ENCODE measurements around the gene ACTMAP.

ACTMAP gene

DNA sequence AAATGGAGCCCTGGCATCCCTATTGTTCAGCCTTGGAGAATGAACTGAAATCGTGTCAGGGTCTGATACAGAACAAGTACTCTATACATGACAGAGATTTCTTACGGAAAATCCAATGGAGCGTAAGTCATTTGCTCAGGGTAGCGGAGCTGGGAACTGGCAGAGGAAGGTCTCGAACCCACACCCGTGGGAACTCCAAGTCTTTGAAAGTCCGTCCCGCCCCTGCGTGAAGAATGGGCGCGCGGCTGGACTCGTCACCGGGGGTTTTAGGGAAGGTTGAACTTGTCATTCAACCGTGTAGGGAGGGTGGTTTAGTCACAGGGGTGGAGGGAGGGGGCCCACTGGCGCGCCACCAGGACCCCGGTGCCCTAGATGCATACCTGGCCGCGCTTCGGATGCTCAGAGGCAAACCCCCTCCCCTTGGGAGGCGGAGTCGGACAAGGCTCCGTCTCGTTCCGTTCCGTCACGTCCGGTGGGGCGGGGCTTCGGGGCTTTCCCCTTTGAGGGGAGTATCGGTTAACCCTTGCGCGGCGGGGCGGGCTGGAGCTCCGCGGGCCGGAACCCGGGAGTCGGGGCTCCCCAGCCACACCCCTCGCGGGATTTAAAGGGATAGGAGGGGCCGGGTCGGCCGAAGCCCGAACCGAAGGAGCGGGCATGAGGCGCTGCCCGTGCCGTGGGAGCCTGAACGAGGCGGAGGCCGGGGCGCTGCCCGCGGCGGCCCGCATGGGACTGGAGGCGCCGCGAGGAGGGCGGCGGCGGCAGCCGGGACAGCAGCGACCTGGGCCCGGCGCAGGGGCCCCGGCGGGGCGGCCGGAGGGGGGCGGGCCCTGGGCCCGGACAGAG is 33.6 kb downstream of the ACTMAP start, which contains the start of the genes COQ8B and ITPKC:
COQ8B (minus strand) TSS at position 405 of the 843 bp plus-strand sequence. CDS start 2,254 bp downstream, outside the sequence.
ITPKC (plus strand) TSS at position 631 of the 843 bp plus-strand sequence; CDS start at position 655, 24 bp downstream.
- H3K4me3 ChIP-seq (replicated peaks; ENCODE audit: insufficient read depth, low read length) = peak within 1 kb of the TSS; percentile 74
- H3K27me3 ChIP-seq (ENCODE audit: insufficient read depth, poor library complexity, severe bottlenecking) = no peaks in the 10 kb centered on the region
- peak; percentile 88 to 97 for DNase-seq (ENCODE audit: low read depth in 1 of 2, low spot score in 1 of 2)
- peak within 1 kb of the TSS; percentile 80 for H3K27ac ChIP-seq (replicated peaks)
- TF ChIP-seq, protein P1, sequence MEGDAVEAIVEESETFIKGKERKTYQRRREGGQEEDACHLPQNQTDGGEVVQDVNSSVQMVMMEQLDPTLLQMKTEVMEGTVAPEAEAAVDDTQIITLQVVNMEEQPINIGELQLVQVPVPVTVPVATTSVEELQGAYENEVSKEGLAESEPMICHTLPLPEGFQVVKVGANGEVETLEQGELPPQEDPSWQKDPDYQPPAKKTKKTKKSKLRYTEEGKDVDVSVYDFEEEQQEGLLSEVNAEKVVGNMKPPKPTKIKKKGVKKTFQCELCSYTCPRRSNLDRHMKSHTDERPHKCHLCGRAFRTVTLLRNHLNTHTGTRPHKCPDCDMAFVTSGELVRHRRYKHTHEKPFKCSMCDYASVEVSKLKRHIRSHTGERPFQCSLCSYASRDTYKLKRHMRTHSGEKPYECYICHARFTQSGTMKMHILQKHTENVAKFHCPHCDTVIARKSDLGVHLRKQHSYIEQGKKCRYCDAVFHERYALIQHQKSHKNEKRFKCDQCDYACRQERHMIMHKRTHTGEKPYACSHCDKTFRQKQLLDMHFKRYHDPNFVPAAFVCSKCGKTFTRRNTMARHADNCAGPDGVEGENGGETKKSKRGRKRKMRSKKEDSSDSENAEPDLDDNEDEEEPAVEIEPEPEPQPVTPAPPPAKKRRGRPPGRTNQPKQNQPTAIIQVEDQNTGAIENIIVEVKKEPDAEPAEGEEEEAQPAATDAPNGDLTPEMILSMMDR (IDR thresholded peaks at IDR 0.05; ENCODE audit: insufficient read depth, low read length) = no peak
- peak; percentile 59 for TF ChIP-seq GABPA (IDR thresholded peaks at IDR 0.05; ENCODE audit: low read depth)

DNA sequence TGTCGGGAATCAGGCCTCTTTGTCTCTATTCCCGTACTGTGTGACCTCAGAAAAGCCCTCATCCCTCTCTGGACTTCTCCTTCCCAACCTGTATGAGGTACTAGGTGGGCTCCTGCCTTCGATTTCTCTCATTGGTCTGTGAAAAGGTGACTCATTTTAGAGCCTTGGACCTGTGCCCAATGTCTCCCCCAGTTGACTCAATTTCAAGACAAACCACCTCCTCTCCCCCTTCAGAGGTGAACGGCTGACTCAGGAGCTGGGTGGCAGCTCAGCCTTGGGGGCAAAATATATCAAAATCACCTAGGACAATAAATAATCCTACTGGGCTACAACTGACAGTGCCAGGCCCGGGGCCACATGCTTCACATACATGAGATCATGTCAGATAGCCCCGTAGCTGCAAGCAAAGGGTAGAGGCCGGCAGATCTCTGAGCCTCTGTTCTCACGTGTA is 34.2 kb downstream of the ACTMAP start:
- peak overlapping the region; percentile 74 for H3K4me3 ChIP-seq (replicated peaks; ENCODE audit: insufficient read depth, low read length)

DNA sequence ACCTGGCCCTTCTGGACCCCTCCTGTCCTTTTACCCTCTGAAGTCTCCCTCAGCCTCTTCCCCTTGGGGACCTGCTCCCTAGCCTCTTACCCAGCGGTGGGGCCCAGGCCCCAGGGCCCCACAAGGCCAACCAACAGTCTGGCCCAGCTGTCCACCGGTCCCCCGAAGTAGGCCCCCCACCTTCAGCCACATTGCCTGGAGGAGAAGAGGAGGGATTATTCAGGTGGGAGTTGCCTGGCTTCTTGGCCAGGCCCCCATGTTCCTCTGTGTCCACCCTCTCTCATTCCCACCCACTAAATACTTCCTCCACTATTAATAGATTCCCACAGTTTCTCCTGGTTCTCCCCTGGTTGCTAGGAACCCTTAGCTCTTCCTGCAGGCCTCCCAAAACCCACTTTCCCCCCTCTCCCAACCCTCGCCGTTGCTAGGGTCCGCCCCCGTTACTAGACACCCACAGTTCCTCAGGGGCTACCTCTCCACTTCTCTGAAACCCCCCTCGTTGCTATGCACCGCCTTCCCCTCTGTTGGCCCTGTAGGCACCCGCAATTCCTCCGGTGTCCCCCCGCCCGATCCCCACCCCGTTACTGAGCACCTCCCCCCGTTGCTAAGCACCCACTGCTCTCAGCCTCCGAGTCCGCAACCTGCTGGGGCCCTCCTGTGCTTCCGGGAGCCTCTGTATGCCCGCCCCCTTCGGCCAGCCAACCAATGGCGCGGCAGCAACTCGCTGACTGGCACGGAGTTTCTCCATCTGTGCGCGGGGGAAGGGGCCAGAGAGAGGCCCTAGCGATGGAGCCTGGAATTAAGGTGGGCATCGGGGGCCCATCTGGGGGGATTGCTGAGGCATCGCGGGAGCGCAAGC is 35.6 kb downstream of the ACTMAP start:
- TF ChIP-seq POLR2AphosphoS5 (IDR thresholded peaks at IDR 0.05; ENCODE audit: low read depth) = peak; percentile 64; the same call in 1 of the 2 replicates
- TF ChIP-seq GABPA (IDR thresholded peaks at IDR 0.05; ENCODE audit: low read depth) = peak; percentile 48; the same call in 1 of the 2 replicates
- TF ChIP-seq, protein P2, sequence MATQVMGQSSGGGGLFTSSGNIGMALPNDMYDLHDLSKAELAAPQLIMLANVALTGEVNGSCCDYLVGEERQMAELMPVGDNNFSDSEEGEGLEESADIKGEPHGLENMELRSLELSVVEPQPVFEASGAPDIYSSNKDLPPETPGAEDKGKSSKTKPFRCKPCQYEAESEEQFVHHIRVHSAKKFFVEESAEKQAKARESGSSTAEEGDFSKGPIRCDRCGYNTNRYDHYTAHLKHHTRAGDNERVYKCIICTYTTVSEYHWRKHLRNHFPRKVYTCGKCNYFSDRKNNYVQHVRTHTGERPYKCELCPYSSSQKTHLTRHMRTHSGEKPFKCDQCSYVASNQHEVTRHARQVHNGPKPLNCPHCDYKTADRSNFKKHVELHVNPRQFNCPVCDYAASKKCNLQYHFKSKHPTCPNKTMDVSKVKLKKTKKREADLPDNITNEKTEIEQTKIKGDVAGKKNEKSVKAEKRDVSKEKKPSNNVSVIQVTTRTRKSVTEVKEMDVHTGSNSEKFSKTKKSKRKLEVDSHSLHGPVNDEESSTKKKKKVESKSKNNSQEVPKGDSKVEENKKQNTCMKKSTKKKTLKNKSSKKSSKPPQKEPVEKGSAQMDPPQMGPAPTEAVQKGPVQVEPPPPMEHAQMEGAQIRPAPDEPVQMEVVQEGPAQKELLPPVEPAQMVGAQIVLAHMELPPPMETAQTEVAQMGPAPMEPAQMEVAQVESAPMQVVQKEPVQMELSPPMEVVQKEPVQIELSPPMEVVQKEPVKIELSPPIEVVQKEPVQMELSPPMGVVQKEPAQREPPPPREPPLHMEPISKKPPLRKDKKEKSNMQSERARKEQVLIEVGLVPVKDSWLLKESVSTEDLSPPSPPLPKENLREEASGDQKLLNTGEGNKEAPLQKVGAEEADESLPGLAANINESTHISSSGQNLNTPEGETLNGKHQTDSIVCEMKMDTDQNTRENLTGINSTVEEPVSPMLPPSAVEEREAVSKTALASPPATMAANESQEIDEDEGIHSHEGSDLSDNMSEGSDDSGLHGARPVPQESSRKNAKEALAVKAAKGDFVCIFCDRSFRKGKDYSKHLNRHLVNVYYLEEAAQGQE (IDR thresholded peaks at IDR 0.05; ENCODE audit: insufficient replicate concordance, low read depth) = no peak
- Histone ChIP-seq H3K4me3 (replicated peaks; ENCODE audit: insufficient read depth, low read length) (peak overlapping the region; percentile 64), H3K27me3 (ENCODE audit: insufficient read depth, poor library complexity, severe bottlenecking) (no peaks in the 10 kb centered on the region), H3K27ac (replicated peaks) (peak overlapping the region; percentile 67)
- DNase-seq (ENCODE audit: low read depth in 1 of 2, low spot score in 1 of 2) = peak; percentile 88 to 92

More for the DNA sequence above, 34.2 kb downstream of the ACTMAP start:
- no peak for DNase-seq (ENCODE audit: low read depth in 1 of 2, low spot score in 1 of 2)
- Histone ChIP-seq H3K27ac (replicated peaks) (peak overlapping the region; percentile 80), H3K27me3 (ENCODE audit: insufficient read depth, poor library complexity, severe bottlenecking) (no peaks in the 10 kb centered on the region)
- TF ChIP-seq POLR2AphosphoS5 (IDR thresholded peaks at IDR 0.05; ENCODE audit: low read depth) (no peak), SPI1 (IDR thresholded peaks at IDR 0.05; ENCODE audit: borderline replicate concordance, low read depth) (no peak), GABPA (IDR thresholded peaks at IDR 0.05; ENCODE audit: low read depth) (no peak)
- TF ChIP-seq, protein P1 (IDR thresholded peaks at IDR 0.05; ENCODE audit: insufficient read depth, low read length) = no peak
- TF ChIP-seq, protein P2 (IDR thresholded peaks at IDR 0.05; ENCODE audit: insufficient replicate concordance, low read depth) = no peak

DNA sequence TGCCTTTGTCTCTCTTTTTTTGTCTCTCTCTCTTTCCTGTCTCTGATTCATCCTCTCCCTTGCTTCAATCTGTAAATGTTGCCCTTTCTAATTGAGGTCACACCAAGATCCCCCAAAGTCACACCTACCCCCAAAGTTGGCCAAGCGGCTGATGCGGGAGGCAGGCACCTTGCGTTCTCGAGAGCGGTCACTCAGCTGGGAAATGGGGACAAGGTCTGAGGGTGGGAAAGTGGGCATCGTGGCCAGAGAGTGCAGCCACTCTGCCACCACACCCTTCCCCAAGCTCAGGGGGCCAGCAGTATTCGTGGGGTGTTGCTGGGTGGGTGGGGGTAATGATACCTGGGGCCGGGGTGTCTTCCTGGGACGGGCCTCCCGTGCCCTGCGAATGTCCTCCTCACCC is 36.3 kb downstream of the ACTMAP start:
- Histone ChIP-seq H3K4me3 (replicated peaks; ENCODE audit: insufficient read depth, low read length) (no peak overlapping the region), H3K27ac (replicated peaks) (no peak overlapping the region), H3K27me3 (ENCODE audit: insufficient read depth, poor library complexity, severe bottlenecking) (no peaks in the 10 kb centered on the region)
- TF ChIP-seq, protein P1 (IDR thresholded peaks at IDR 0.05; ENCODE audit: insufficient read depth, low read length) = no peak
- TF ChIP-seq POLR2AphosphoS5 (IDR thresholded peaks at IDR 0.05; ENCODE audit: low read depth) = no peak
- no peak for TF ChIP-seq GABPA (IDR thresholded peaks at IDR 0.05; ENCODE audit: low read depth)
- TF ChIP-seq, protein P2 (IDR thresholded peaks at IDR 0.05; ENCODE audit: insufficient replicate concordance, low read depth) = no peak
- TF ChIP-seq SPI1 (IDR thresholded peaks at IDR 0.05; ENCODE audit: borderline replicate concordance, low read depth) = no peak
- DNase-seq (ENCODE audit: low read depth in 1 of 2, low spot score in 1 of 2) = no peak
